CD14-positive monocyte (primary cell): ENCODE measurements around the gene DLGAP4. TPM values are rescaled to one million over a fixed set of nuclear protein-coding genes. Genes with fewer than 3 reads are reported as not detected.
A peak's percentile ranks its signal among the peaks of the same experiment; 100 is the strongest.

ENCODE experiments used
- DNase-seq, 3 donors: peaks; one replicate each; pipeline ENCODE4 v3.0.0-alpha.2; 2011 to 2022
- H2AFZ ChIP-seq: 2 replicates; pipeline ENCODE4 v1.6.0; 2012; ENCODE audit warnings: mild to moderate bottlenecking, low read depth, low read length, inconsistent platforms; ENCODE audit not compliant: insufficient read depth, poor library complexity, severe bottlenecking
- H3K27ac ChIP-seq, 2 donors: 1 replicate in 1 of 2; 2 replicates in 1 of 2; pipeline ENCODE4 v1.5.1; 2012 to 2013; ENCODE audit warnings: low read length in 2 of 2, control low read depth in 1 of 2, inconsistent platforms in 1 of 2, low read depth in 1 of 2, mild to moderate bottlenecking in 1 of 2
- H3K27me3 ChIP-seq, 2 donors: one replicate each; pipeline versions ENCODE4 v1.6.0 to v1.6.1; 2011 to 2013; ENCODE audit warnings: low read length in 2 of 2; ENCODE audit not compliant: control insufficient read depth in 2 of 2, insufficient read depth in 2 of 2
- H3K36me3 ChIP-seq, 2 donors: replicated peaks in 1 of 2; 1 replicate in 1 of 2; 2 replicates in 1 of 2; pipeline versions ENCODE4 v1.5.1 to v1.6.1; 2012 to 2013; ENCODE audit warnings: low read length in 2 of 2, control low read depth in 1 of 2, inconsistent platforms in 1 of 2, mild to moderate bottlenecking in 1 of 2; ENCODE audit not compliant: insufficient read depth in 2 of 2, control insufficient read depth in 1 of 2
- H3K4me1 ChIP-seq, 2 donors: 1 replicate in 1 of 2; 2 replicates in 1 of 2; pipeline versions ENCODE4 v1.5.1 to v1.6.1; 2012 to 2013; ENCODE audit warnings: low read length in 2 of 2, control low read depth in 1 of 2, inconsistent platforms in 1 of 2, mild to moderate bottlenecking in 1 of 2, moderate library complexity in 1 of 2; ENCODE audit not compliant: insufficient read depth in 2 of 2, control insufficient read depth in 1 of 2
- H3K4me2 ChIP-seq: replicated peaks from 2 replicates; pipeline ENCODE3; 2012; ENCODE audit warnings: low read length, moderate library complexity, mild to moderate bottlenecking; ENCODE audit not compliant: poor library complexity, severe bottlenecking; ENCODE audit errors: extremely low read depth
- H3K4me3 ChIP-seq, 3 experiments: fragments of 200-600 bp in 1 of 3; sonication (generic) in 1 of 3; replicated peaks in 1 of 3; 1 replicate in 2 of 3; 2 replicates in 1 of 3; pipeline ENCODE4 v1.5.1; 2011 to 2013; ENCODE audit warnings: low read length in 3 of 3, mild to moderate bottlenecking in 3 of 3, control low read depth in 2 of 3, low read depth in 2 of 3, inconsistent platforms in 1 of 3, moderate library complexity in 1 of 3
- H3K79me2 ChIP-seq: 2 replicates; pipeline ENCODE4 v1.6.0; 2012; ENCODE audit warnings: mild to moderate bottlenecking, control low read depth, inconsistent platforms, low read length, moderate library complexity; ENCODE audit not compliant: insufficient read depth
- H3K9ac ChIP-seq: 2 replicates; pipeline ENCODE4 v1.6.0; 2017; ENCODE audit warnings: low read length, mild to moderate bottlenecking; ENCODE audit not compliant: insufficient read depth, poor library complexity, severe bottlenecking
- H3K9me3 ChIP-seq, 2 donors: replicated peaks in 1 of 2; 1 replicate in 1 of 2; 2 replicates in 1 of 2; pipeline versions ENCODE4 v1.5.1 to v1.6.1; 2012 to 2013; ENCODE audit warnings: low read length in 2 of 2, control low read depth in 1 of 2; ENCODE audit not compliant: control insufficient read depth in 1 of 2, insufficient read depth in 1 of 2
- H4K20me1 ChIP-seq: 2 replicates; pipeline ENCODE4 v1.6.0; 2012; ENCODE audit warnings: mild to moderate bottlenecking, low read length, control low read depth, moderate library complexity; ENCODE audit not compliant: insufficient read depth
- H3K27ac Mint-ChIP-seq, 7 donors: one replicate each; pipeline ENCODE4 v1.8.0; 2020; ENCODE audit warnings: mild to moderate bottlenecking in 7 of 7, mixed read lengths in 7 of 7, moderate library complexity in 6 of 7, inconsistent platforms in 2 of 7
- H3K27me3 Mint-ChIP-seq, 3 donors: one replicate each; pipeline ENCODE4 v1.8.0; 2021 to 2022; ENCODE audit warnings: low read depth in 3 of 3, mild to moderate bottlenecking in 3 of 3, mixed read lengths in 3 of 3, moderate library complexity in 3 of 3, inconsistent platforms in 1 of 3
- H3K36me3 Mint-ChIP-seq, 2 donors: one replicate each; pipeline ENCODE4 v1.8.0; 2020; ENCODE audit warnings: mixed read lengths in 2 of 2, inconsistent platforms in 1 of 2, mild to moderate bottlenecking in 1 of 2
- H3K4me1 Mint-ChIP-seq: one replicate; pipeline ENCODE4 v1.8.0; 2020; ENCODE audit warnings: mild to moderate bottlenecking, mixed read lengths
- H3K4me3 Mint-ChIP-seq, 2 donors: one replicate each; pipeline ENCODE4 v1.8.0; 2020; ENCODE audit warnings: mild to moderate bottlenecking in 2 of 2, mixed read lengths in 2 of 2, moderate library complexity in 1 of 2
- H3K9me3 Mint-ChIP-seq, 7 donors: one replicate each; pipeline ENCODE4 v1.8.0; 2020 to 2022; ENCODE audit warnings: mixed read lengths in 7 of 7, mild to moderate bottlenecking in 6 of 7, moderate library complexity in 6 of 7, inconsistent platforms in 2 of 7
- WGBS: methylation state at CpG from one replicate; pipeline ENCODE4 v1.1.5; 2013; ENCODE audit warnings: missing lambda C conversion rate; ENCODE audit not compliant: insufficient coverage; 5-methylcytosine and 5-hydroxymethylcytosine counted together
- intact Hi-C, 2 donors: fragments of 100-400 bp; cut with micrococcal nuclease; formaldehyde crosslinking; loops; one replicate each; pipeline versions ENCODE4 v1.15.0 to v1.15.1; 2023
- polyA plus RNA-seq, 3 donors: library from polyadenylated mRNA; depleted of rRNA in 1 of 3; unstranded in 2 of 3; stranded (reverse) in 1 of 3; fragments of 300-500 nt in 2 of 3; fragments of >200 nt in 1 of 3; fragmentation: Illumina TruSeq in 2 of 3; gene quantifications; 1 replicate in 2 of 3; 2 replicates in 1 of 3; pipeline ENCODE4 v1.2.3, GENCODE V29; 2012 to 2021
- TF ChIP-seq, protein P1 (sequence below): fragments of 200-600 bp; IDR thresholded peaks from one replicate; pipeline ENCODE4 v1.8.0; 2022; ENCODE audit warnings: antibody characterized with exemption, mild to moderate bottlenecking

The DLGAP4 gene
- polyA plus RNA-seq, 3 donors = 9.9 to 52.7 (median 17.6) TPM

DNA sequence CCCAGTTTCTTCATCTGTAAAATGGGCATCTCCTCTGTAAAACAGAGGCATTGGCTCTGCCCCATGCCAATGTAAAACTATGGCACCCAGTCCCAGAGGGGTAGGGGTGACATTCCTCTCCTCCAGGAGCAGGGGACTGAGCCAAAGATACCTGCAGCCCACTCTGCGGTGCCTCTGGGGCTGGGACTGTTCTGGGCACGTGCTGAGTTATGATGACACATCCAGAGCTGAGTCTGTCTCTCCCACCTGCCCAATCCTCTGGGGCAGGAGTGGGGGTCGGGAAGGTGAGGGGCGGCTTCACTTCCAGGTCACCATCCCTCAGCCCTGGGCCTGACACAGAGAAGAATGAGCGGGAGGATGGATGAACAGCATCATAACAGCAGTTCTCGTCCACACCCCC is 40.0 kb upstream of the DLGAP4 start:
- Histone ChIP-seq H3K4me1 (no peaks in the 10 kb centered on the region), H3K36me3 (no peaks in the 10 kb centered on the region), H3K4me3 (no peak overlapping the region), H3K27ac (no peak overlapping the region), H4K20me1 (no peaks in the 10 kb centered on the region), H3K79me2 (no peaks in the 10 kb centered on the region), H3K27me3 (no peaks in the 10 kb centered on the region), H3K9me3 (no peaks in the 10 kb centered on the region), H3K9ac (no peak overlapping the region), H2AFZ (no peak overlapping the region), H3K4me2 (no peak overlapping the region)
- H3K9me3 Mint-ChIP-seq = no peaks in the 10 kb centered on the region
- no peaks in the 10 kb centered on the region for H3K36me3 Mint-ChIP-seq
- no peaks in the 10 kb centered on the region for H3K4me1 Mint-ChIP-seq
- TF ChIP-seq, protein P1, sequence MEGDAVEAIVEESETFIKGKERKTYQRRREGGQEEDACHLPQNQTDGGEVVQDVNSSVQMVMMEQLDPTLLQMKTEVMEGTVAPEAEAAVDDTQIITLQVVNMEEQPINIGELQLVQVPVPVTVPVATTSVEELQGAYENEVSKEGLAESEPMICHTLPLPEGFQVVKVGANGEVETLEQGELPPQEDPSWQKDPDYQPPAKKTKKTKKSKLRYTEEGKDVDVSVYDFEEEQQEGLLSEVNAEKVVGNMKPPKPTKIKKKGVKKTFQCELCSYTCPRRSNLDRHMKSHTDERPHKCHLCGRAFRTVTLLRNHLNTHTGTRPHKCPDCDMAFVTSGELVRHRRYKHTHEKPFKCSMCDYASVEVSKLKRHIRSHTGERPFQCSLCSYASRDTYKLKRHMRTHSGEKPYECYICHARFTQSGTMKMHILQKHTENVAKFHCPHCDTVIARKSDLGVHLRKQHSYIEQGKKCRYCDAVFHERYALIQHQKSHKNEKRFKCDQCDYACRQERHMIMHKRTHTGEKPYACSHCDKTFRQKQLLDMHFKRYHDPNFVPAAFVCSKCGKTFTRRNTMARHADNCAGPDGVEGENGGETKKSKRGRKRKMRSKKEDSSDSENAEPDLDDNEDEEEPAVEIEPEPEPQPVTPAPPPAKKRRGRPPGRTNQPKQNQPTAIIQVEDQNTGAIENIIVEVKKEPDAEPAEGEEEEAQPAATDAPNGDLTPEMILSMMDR = no peak
- H3K4me3 Mint-ChIP-seq = no peak overlapping the region
- H3K27me3 Mint-ChIP-seq = peaks cover 0 to 7% (median 3%) of the 10 kb centered on the region in 3 donors
- no peak for DNase-seq
- intact Hi-C loops = no loop called here
- peak overlapping the region in 1 of 7 donors; percentile 25 for H3K27ac Mint-ChIP-seq
- 97% methylated on average over 5 of the region's 6 CpGs for WGBS

DNA sequence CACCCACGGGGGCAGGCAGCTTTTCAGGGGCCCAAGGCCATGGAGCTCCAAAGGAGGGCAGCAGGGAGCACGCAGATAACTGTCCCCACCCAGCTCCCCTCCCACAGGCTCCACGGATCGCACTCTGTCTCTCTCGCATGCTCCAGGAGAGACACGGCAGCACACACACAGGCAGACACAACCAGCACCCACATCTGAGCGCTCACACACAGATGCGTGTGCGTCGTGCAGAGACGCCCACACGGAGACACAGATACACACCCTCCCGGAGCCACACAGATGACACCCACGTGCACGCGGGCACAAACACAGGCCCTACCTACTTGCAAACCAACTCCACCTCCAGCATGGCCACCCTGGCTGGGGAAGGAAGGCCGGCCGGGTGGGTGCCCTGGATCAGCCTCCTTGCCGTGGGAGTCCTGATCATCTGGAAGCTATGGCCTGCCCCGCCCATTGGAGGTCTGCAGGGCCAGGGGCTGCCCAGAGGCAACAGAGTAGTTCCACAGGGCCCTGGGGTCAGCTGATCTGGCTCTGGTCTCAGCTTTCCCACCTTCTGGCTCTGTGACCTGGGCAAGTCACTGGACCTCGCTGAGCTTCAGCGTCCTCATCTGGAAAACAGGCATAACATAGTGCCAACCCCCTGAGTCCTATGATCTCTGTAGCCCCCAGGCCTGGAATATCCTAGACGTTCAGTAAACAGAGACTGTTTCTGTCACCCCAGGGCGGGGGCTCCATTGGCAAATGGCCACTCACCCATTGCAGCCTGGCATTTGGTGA is 38.3 kb upstream of the DLGAP4 start:
- no peaks in the 10 kb centered on the region for H3K4me1 Mint-ChIP-seq
- H3K4me3 Mint-ChIP-seq = no peak overlapping the region
- Histone ChIP-seq H3K79me2 (no peaks in the 10 kb centered on the region), H3K4me2 (no peak overlapping the region), H3K36me3 (no peaks in the 10 kb centered on the region), H3K27ac (no peak overlapping the region), H3K9me3 (no peaks in the 10 kb centered on the region), H3K27me3 (no peaks in the 10 kb centered on the region), H4K20me1 (no peaks in the 10 kb centered on the region), H2AFZ (no peak overlapping the region), H3K9ac (no peak overlapping the region), H3K4me1 (no peaks in the 10 kb centered on the region), H3K4me3 (no peak overlapping the region)
- no peaks in the 10 kb centered on the region for H3K9me3 Mint-ChIP-seq
- intact Hi-C loops = no loop called here
- H3K27me3 Mint-ChIP-seq = peaks cover under 1 to 7% (median 5%) of the 10 kb centered on the region in 3 donors
- 90% methylated on average over 19 of the region's 24 CpGs for WGBS
- no peaks in the 10 kb centered on the region for H3K36me3 Mint-ChIP-seq
- no peak for DNase-seq
- TF ChIP-seq, protein P1 = no peak
- H3K27ac Mint-ChIP-seq = no peak overlapping the region
